Tongue (tissue), 3 donors: ENCODE measurements around the gene OR7G2. TPM values are rescaled to one million over a fixed set of nuclear protein-coding genes. Genes with fewer than 3 reads are reported as not detected.
A peak's percentile ranks its signal among the peaks of the same experiment; 100 is the strongest.
"Not testable (repeated sequence)": the region's sequence is repeated elsewhere in the genome, so short reads cannot be mapped to it uniquely, and the experiment has no call there.

Source experiments
- DNase-seq: peaks from one replicate; pipeline ENCODE4 v3.0.0-alpha.2; 2015
- small RNA-seq: library from RNA; depleted of rRNA; stranded (forward); fragments of <200 nt; gene quantifications from one replicate; pipeline ENCODE3, GENCODE V24; 2014; ENCODE audit warnings: low replicate concordance
- total RNA-seq: library from RNA; depleted of rRNA; stranded (reverse); fragments of >200 nt; gene quantifications from one replicate; pipeline ENCODE4 v1.2.3, GENCODE V29; 2014

The OR7G2 gene
- total RNA-seq, 1 donor from 2014 or later = not detected

- DNase-seq = no peak
These were observed 33.5 kb downstream of the OR7G2 start for GRCh38 chr19:9073806-9074205.

GRCh38 chr19:9071720-9072119 lies 35.6 kb downstream of the OR7G2 start:
- DNase-seq = not testable (repeated sequence)

GRCh38 chr19:9070066-9070465 lies 37.2 kb downstream of the OR7G2 start:
- DNase-seq = no peak

DNA sequence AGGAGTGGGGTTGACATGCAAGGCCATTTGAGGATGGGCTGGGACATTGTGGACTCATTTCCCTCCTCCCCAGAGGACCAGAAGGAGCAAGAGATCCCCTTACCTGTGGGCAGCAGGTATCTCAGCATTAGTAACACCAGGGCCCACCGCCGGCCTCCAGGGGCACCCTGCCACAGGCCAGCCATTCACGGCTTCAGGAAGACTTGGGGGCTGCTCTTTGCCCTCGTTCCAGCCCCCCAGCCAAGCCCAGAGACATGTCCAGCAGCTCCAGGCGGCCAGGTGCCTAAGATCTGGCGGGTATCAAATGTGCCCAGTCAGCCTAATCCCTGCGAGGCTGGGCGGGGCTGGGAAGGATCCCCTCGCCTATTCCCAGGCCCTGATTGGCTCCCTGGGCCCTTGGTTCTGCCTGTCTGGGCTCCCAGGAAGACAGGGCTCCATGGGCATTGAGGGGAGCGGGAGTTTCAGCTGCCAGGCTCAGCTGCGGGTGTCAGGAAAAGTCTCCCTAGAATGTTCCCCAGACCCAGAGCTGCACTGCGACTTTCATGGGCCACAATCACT lies 41.7 kb downstream of the OR7G2 start:
- no peak for DNase-seq

DNA sequence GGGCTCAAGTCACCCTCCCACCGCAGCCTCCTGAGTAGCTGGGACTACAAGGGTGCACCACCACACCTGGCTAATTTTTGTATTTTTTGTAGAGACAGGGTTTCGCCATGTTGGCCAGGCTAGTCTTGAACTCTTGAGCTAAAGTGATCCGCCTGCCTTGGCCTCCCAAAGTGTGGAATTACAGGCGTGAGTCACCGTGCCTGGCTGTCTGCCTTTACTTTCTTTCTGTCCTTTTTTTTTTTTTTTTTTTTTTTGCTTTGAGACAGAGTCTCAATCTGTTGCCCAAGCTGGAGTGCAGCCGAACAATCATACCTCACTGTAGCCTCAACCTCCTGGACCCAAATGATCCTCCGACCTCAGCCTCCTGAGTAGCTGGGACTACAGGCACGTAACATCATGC lies 45.4 kb downstream of the OR7G2 start:
- DNase-seq = no peak

DNA sequence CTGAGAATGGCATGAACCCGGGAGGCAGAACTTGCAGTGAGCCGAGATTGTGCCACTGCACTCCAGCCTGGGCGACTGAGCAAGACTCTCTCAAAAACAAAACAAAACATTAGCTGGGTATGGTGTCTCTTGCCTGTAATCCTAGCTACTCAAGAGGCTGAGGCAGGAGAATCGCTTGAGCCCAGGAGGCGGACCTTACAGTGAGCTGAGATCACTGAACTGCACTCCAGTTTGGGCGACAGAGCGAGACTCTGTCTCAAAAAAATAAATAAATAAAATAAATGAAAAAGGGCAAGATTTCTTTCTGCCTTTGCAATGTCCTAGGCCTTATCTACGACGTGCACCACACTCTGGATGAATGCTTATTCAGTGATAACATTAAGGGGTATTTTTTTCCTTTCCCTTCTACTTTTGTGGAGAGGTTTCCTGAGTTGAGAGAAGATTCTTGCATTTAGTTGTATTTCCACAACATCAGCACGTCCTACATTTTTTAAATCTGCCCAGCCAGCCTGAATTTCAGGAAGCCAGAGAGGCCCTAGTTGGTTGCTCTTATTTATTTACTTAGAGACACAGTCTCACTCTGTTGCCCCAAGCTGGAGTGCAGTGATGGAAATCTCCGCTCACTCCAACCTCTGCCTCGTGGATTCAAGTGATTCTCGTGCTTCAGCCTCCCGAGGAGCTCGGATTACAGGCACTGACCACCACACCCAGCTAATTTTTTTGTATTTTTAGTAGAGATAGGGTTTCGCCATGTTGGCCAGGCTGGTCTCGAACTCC lies 46.5 kb downstream of the OR7G2 start:
- DNase-seq = no peak

DNA sequence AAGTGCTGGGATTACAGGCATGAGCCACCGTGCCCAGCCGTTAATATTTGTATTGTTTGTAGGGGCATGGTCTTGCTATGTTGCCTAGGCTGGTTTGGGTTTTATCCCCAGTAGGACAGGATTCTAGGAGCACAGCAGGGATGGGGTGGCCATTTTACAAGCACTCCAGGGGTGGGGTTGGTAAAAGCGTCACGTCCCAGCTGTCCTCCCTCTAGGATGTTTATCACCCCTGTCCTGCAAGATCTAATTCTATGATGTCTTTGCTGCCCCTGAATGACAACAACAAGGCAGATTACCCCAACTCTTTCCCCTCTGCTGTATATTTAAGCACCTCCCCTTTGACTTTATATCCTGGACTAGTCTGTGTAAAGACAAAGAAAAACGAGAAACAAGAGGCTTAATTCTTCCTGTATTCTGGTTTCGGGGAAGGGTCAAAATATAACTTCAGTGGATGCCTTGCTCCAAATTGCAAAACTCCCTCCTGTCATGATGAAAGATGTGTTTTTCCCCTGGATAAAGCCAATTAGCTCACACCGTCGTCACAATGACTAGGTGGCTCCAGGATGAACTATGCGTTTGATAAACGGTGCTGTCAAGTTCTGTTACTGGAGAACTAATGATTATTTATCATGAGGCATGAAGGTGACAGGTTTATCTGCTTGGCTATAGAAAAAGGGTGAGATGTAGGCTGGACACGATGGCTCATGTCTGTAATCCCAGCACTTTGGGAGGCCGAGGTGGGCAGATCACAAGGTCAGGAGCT lies 48.2 kb downstream of the OR7G2 start:
- DNase-seq = no peak

DNA sequence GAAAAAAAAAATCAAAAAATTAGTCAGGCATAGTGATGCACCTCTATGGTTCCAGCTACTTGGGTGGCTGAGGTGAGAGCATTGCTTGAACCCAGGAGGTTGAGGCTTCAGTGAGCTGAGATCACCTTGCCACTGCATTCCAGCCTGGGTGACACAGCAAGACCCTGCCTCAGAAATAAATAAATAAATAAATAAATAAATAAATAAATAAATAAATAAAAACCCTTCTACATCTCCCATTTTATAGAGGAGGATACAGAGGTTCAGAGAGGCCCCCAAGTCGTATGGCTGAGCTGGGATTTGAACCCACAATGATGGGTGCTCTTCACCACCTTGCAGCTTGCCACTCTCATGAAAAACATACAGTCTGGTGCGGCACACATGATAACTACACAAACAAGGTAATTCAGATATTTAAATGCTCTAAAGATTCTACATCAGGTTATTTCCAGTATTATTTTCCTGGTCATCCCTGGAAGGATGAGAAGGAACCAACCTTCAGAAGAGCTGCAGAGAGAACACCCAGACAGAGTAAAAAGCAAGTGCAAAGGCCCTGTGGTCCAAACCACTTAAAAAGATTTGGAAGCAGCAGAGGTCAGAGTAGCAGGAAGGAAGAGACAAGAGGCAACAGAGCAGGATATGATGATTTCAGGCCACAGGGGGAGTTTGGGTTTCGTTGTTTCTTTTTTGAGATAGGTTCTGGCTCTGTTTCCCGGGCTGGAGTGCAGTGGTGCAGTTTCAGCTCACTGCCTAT lies 49.6 kb downstream of the OR7G2 start:
- DNase-seq = no peak

DNA sequence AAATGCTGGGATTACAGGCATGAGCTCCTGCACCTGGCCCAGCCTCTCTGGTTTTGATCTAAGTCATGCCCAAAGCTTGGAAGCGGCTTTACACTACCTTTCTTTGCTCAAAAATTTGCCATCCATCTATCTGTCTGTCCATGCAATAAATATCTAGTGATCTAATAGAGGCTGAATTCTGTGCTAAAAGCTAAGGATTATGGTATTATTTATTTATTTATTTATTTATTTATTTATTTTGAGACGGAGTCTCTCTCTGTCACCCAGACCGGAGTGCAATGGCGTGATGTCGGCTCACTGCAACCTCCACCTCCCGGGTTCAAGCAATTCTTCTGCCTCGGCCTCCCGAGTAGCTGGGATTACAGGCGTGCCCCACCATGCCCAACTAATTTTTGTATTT lies 51.1 kb downstream of the OR7G2 start:
- not testable (repeated sequence) for DNase-seq

- DNase-seq = peak; percentile 63
These were observed 52.5 kb downstream of the OR7G2 start for GRCh38 chr19:9054765-9055164.

DNA sequence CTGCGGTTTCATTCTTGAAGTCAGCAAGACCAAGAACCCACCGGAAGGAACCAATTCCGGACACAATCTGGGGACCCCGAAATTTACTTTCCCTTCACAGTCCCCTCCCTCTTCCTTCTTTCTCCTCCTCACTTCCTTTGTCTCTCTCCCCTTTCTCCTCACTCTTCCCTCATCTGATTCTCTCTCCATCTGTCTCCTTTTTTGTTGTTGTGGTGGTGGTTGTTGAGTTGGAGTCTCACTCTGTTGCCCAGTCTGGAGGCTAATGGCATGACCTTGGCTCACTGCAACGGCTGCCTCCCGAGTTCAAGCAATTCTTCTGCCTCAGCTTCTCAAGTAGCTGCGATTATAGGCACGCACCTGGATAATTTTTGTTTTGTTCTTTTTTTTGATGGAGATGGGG lies 53.1 kb downstream of the OR7G2 start:
- DNase-seq = no peak

DNA sequence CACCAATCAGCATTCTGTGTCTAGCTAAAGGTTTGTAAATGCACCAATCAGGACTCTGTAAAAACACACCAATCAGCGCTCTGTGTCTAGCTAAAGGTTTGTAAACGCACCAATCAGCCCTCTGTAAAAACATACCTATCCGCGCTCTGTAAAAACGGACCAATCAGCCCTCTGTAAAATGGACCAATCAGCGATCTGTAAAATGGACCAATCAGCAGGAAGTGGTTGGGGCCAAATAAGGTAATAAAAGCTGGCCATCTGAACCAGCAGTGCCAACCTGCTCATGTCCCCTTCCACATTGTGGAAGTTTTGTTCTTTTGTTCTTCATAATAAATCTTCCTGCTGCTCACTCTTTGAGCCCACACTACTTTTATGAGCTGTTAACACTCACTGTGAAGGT lies 53.6 kb downstream of the OR7G2 start:
- not testable (repeated sequence) for DNase-seq

- DNase-seq = no peak
These were observed 54.4 kb downstream of the OR7G2 start for GRCh38 chr19:9052894-9053293.

Small RNA genes lying within 50 kb of the gene (small RNA-seq; reads per million reads assigned to genes)
- gene OR1M4P = not detected

Other genes starting within 250 kb of the OR7G2 start
- gene MUC16, start 97.1 kb downstream of the OR7G2 start, total RNA-seq = 1.1 TPM
- not detected for gene OR1M1, start 20.4 kb downstream of the OR7G2 start, total RNA-seq
- gene OR7G1, start 8.3 kb upstream of the OR7G2 start, total RNA-seq = not detected
- not detected for gene OR7G3, start 19.5 kb upstream of the OR7G2 start, total RNA-seq
- 23.0 TPM for gene ZNF317, start 32.9 kb upstream of the OR7G2 start, total RNA-seq
- not detected for gene OR7D2, start 71.5 kb upstream of the OR7G2 start, total RNA-seq
- gene OR7D4, start 112.1 kb upstream of the OR7G2 start, total RNA-seq = not detected
- gene OR7E24, start 143.5 kb upstream of the OR7G2 start, total RNA-seq = not detected
- 23.5 TPM for gene ZNF699, start 202.4 kb upstream of the OR7G2 start, total RNA-seq
- 29.2 TPM for gene ZNF559, start 216.7 kb upstream of the OR7G2 start, total RNA-seq